H1 (cell line): Measurements from ENCODE around the gene ATP11A. TPM values are rescaled to one million over a fixed set of nuclear protein-coding genes. Genes with fewer than 3 reads are reported as not detected.
"Not testable (repeated sequence)": the region's sequence is repeated elsewhere in the genome, so short reads cannot be mapped to it uniquely, and the experiment has no call there.

Experiments used
- CTCF ChIA-PET: fragments of 300-600 bp; sonication (Branson Sonifier 250); formaldehyde crosslinking; loops from one replicate; lab custom pipeline; 2021; ENCODE audit not compliant: partially characterized antibody; lab: Charles Lee
- POLR2A ChIA-PET: fragments of 300-600 bp; sonication (Branson Sonifier 250); formaldehyde crosslinking; loops from one replicate; lab custom pipeline; 2021; ENCODE audit warnings: inconsistent platforms; ENCODE audit not compliant: partially characterized antibody; lab: Charles Lee
- DNase-seq, 2 experiments: peaks; one replicate each; pipeline versions ENCODE4 v3.0.0 to v3.0.0-alpha.2; 2010 to 2022; ENCODE audit warnings: low spot score in 2 of 2, low read depth in 1 of 2, mixed read lengths in 1 of 2
- FAIRE-seq: peaks from 2 replicates; lab custom pipeline; 2011; peaks lifted over from hg19 to GRCh38; lab: Jason Lieb, UNC
- H2AFZ ChIP-seq: 2 replicates; pipeline ENCODE4 v1.8.1; 2012; ENCODE audit warnings: low read length, inconsistent platforms
- H2AK5ac ChIP-seq: 2 replicates; pipeline ENCODE4 v1.6.1; 2013; ENCODE audit warnings: low read depth, low read length
- H2BK120ac ChIP-seq: replicated peaks from 2 replicates; pipeline ENCODE3; 2013; ENCODE audit warnings: low read depth, low read length, inconsistent platforms
- H2BK12ac ChIP-seq: 2 replicates; pipeline ENCODE4 v1.6.1; 2013; ENCODE audit warnings: low read depth, low read length
- H2BK15ac ChIP-seq: 2 replicates; pipeline ENCODE4 v1.6.1; 2013; ENCODE audit warnings: low read length
- H2BK20ac ChIP-seq: 2 replicates; pipeline ENCODE4 v1.6.1; 2013; ENCODE audit warnings: low read length
- H2BK5ac ChIP-seq: 2 replicates; pipeline ENCODE4 v1.6.1; 2013; ENCODE audit warnings: low read depth, low read length
- H3K14ac ChIP-seq: 2 replicates; pipeline ENCODE4 v1.6.1; 2013; ENCODE audit warnings: inconsistent platforms; ENCODE audit not compliant: insufficient read length
- H3K18ac ChIP-seq: 2 replicates; pipeline ENCODE4 v1.6.1; 2013; ENCODE audit warnings: low read length; ENCODE audit errors: extremely low read depth
- H3K23ac ChIP-seq: 2 replicates; pipeline ENCODE4 v1.6.1; 2013; ENCODE audit warnings: inconsistent platforms; ENCODE audit not compliant: insufficient read length
- H3K23me2 ChIP-seq: 2 replicates; pipeline ENCODE4 v1.6.1; 2013; ENCODE audit warnings: low read depth, low read length
- H3K27ac ChIP-seq: 2 replicates; pipeline ENCODE4 v1.6.1; 2011; ENCODE audit warnings: low read depth, low read length, inconsistent platforms
- H3K27me3 ChIP-seq, 4 experiments: replicated peaks in 1 of 4; 1 replicate in 1 of 4; 2 replicates in 3 of 4; pipeline versions ENCODE4 v1.6.1 to v1.8.1; 2011 to 2013; ENCODE audit warnings: low read length in 3 of 4, mild to moderate bottlenecking in 3 of 4, inconsistent platforms in 2 of 4, mixed read lengths in 2 of 4, moderate library complexity in 1 of 4; ENCODE audit not compliant: control insufficient read depth in 3 of 4, insufficient read depth in 3 of 4; ENCODE audit errors: extremely low read depth in 1 of 4
- H3K36me3 ChIP-seq, 4 experiments: 2 replicates each; pipeline versions ENCODE4 v1.6.1 to v1.8.1; 2011 to 2013; ENCODE audit warnings: mild to moderate bottlenecking in 4 of 4, low read length in 3 of 4, moderate library complexity in 2 of 4, control low read depth in 1 of 4, inconsistent platforms in 1 of 4; ENCODE audit not compliant: insufficient read depth in 4 of 4, control insufficient read depth in 2 of 4
- H3K4ac ChIP-seq: replicated peaks from 2 replicates; pipeline ENCODE3; 2013; ENCODE audit warnings: low read length, low read depth, mixed read lengths, inconsistent platforms; ENCODE audit not compliant: insufficient read length
- H3K4me1 ChIP-seq, 4 experiments: replicated peaks in 1 of 4; 1 replicate in 1 of 4; 2 replicates in 3 of 4; pipeline versions ENCODE4 v1.6.1 to v1.8.1; 2011 to 2013; ENCODE audit warnings: low read length in 3 of 4, inconsistent platforms in 2 of 4, mixed read lengths in 1 of 4; ENCODE audit not compliant: insufficient read depth in 4 of 4, control insufficient read depth in 3 of 4
- H3K4me2 ChIP-seq, 2 experiments: 2 replicates each; pipeline versions ENCODE4 v1.6.1 to v1.8.1; 2011 to 2013; ENCODE audit warnings: low read depth in 2 of 2, low read length in 2 of 2, control low read depth in 1 of 2, inconsistent platforms in 1 of 2, mild to moderate bottlenecking in 1 of 2; ENCODE audit not compliant: insufficient read depth in 1 of 2
- H3K4me3 ChIP-seq, 4 experiments: fragments of 200-600, 300-600 bp in 1 of 4; sonication (generic), shearing (Covaris generic), sonication (Bioruptor Twin) in 1 of 4; 2 replicates each; pipeline versions ENCODE4 v1.5.1 to v1.8.1; 2011 to 2016; ENCODE audit warnings: low read length in 4 of 4, low read depth in 3 of 4, control low read depth in 2 of 4, inconsistent platforms in 2 of 4, mild to moderate bottlenecking in 2 of 4, mixed read lengths in 1 of 4, moderate library complexity in 1 of 4; ENCODE audit not compliant: insufficient read depth in 2 of 4; ENCODE audit errors: extremely low read depth in 1 of 4
- H3K56ac ChIP-seq: replicated peaks from 2 replicates; pipeline ENCODE3; 2013; ENCODE audit warnings: low read depth, mild to moderate bottlenecking, mixed read lengths, low read length, inconsistent platforms; ENCODE audit not compliant: insufficient read length
- H3K79me1 ChIP-seq: 2 replicates; pipeline ENCODE4 v1.6.1; 2013; ENCODE audit warnings: low read depth, low read length, control low read depth
- H3K79me2 ChIP-seq, 2 experiments: 2 replicates each; pipeline versions ENCODE4 v1.6.1 to v1.8.1; 2012 to 2013; ENCODE audit warnings: low read length in 2 of 2, mild to moderate bottlenecking in 2 of 2, inconsistent platforms in 1 of 2; ENCODE audit not compliant: insufficient read depth in 2 of 2, control insufficient read depth in 1 of 2
- H3K9ac ChIP-seq, 4 experiments: replicated peaks in 1 of 4; 1 replicate in 1 of 4; 2 replicates in 3 of 4; pipeline versions ENCODE4 v1.6.1 to v1.8.1; 2011 to 2013; ENCODE audit warnings: low read depth in 3 of 4, low read length in 3 of 4, control low read depth in 2 of 4, mild to moderate bottlenecking in 2 of 4, moderate library complexity in 2 of 4, inconsistent platforms in 1 of 4; ENCODE audit errors: extremely low read depth in 1 of 4
- H3K9me3 ChIP-seq, 2 experiments: 2 replicates each; pipeline versions ENCODE4 v1.6.1 to v1.8.1; 2012 to 2013; ENCODE audit warnings: mild to moderate bottlenecking in 2 of 2, moderate library complexity in 2 of 2, control low read depth in 1 of 2, inconsistent platforms in 1 of 2, low read depth in 1 of 2, low read length in 1 of 2, mixed read lengths in 1 of 2; ENCODE audit not compliant: insufficient read depth in 2 of 2
- H4K20me1 ChIP-seq, 2 experiments: replicated peaks in 1 of 2; 2 replicates each; pipeline versions ENCODE3 to v1.8.1; 2011 to 2013; ENCODE audit warnings: inconsistent platforms in 2 of 2, low read length in 2 of 2, mild to moderate bottlenecking in 1 of 2; ENCODE audit not compliant: insufficient read depth in 2 of 2, control insufficient read depth in 1 of 2
- H4K5ac ChIP-seq: 2 replicates; pipeline ENCODE4 v1.6.1; 2013; ENCODE audit warnings: low read length, low read depth, mixed read lengths, inconsistent platforms; ENCODE audit not compliant: insufficient read length
- H4K8ac ChIP-seq: 2 replicates; pipeline ENCODE4 v1.8.0; 2013; ENCODE audit warnings: mild to moderate bottlenecking, moderate library complexity, low read length, inconsistent platforms; ENCODE audit not compliant: insufficient read depth; ENCODE audit errors: extremely low read depth
- H4K91ac ChIP-seq: replicated peaks from 2 replicates; pipeline ENCODE3; 2013; ENCODE audit warnings: low read length, mixed read lengths, inconsistent platforms; ENCODE audit not compliant: insufficient read length
- WGBS, 2 experiments: shearing (Covaris generic) in 1 of 2; methylation state at CpG; one replicate each; pipeline versions ENCODE4 v1.1.6 to v1.1.7; 2013 to 2015; ENCODE audit warnings: low lambda C conversion rate in 2 of 2, mixed read lengths in 2 of 2, inconsistent platforms in 1 of 2, low coverage in 1 of 2, missing lambda C conversion rate in 1 of 2; ENCODE audit not compliant: insufficient replicate concordance in 2 of 2, insufficient coverage in 1 of 2, insufficient read length in 1 of 2; ENCODE audit errors: extremely low coverage in 1 of 2, missing lambda C conversion rate in 1 of 2; 5-methylcytosine and 5-hydroxymethylcytosine counted together
- polyA plus RNA-seq, 7 experiments: library from polyadenylated mRNA; depleted of rRNA in 3 of 7; stranded (reverse) in 5 of 7; unstranded in 2 of 7; fragments of >200 nt in 5 of 7; fragments of 200-250 nt in 2 of 7; gene quantifications; 1 replicate in 5 of 7; 2 replicates in 1 of 7; 4 replicates in 1 of 7; pipeline versions ENCODE4 v1.2.1 to v1.2.3, GENCODE V29; 2011 to 2013; ENCODE audit warnings: missing spikeins in 2 of 7, mixed read lengths in 2 of 7
- total RNA-seq: library from RNA; stranded (reverse); fragmentation: NEBNext Ultra II Directional; extraction: Animal tissue kit (Norgen Biotek cat#: 25700); gene quantifications from 2 replicates; pipeline ENCODE4 v1.2.1, GENCODE V29; 2021

Gene ATP11A
- total and polyA plus RNA-seq, 2 of the 8 experiments (the other 6 are each of a cell fraction or from before 2014, with no cell fraction given): 28.8 to 72.9 TPM

GRCh38 chr13:112677421-112677962 lies 12.3 kb upstream of the ATP11A start:
- CTCF ChIA-PET: interaction anchor here (0.9 to 1.2 kb wide), 2 partner anchors 72 to 414 kb away, joined by 3 read pairs; no protein-coding TSS in a partner anchor
- not testable (repeated sequence) for FAIRE-seq, H3K4me2 ChIP-seq

More at GRCh38 chr13:112677421-112677962, 12.3 kb upstream of the ATP11A start:
- H3K23ac ChIP-seq, H3K27ac ChIP-seq, H4K91ac ChIP-seq, H2AFZ ChIP-seq, H4K8ac ChIP-seq, H3K14ac ChIP-seq, H4K5ac ChIP-seq, H3K4me1 ChIP-seq, H3K79me2 ChIP-seq, H2BK12ac ChIP-seq, DNase-seq, H3K9ac ChIP-seq, H3K36me3 ChIP-seq, H3K23me2 ChIP-seq, H3K9me3 ChIP-seq, H3K79me1 ChIP-seq, H2BK15ac ChIP-seq, H2BK120ac ChIP-seq, H3K4ac ChIP-seq, H3K56ac ChIP-seq, H3K27me3 ChIP-seq, H2AK5ac ChIP-seq, H4K20me1 ChIP-seq, H3K18ac ChIP-seq, H2BK5ac ChIP-seq, H2BK20ac ChIP-seq, H3K4me3 ChIP-seq, POLR2A ChIA-PET: not testable (repeated sequence)
- WGBS, 2 experiments: 86% methylated on average over 9 of the region's 9 CpGs; no CpG with 5 or more reads in 1 of the 2 experiments
